GM21381 (cell line): ENCODE measurements around the gene STX1A.
"Not testable (repeated sequence)": the region's sequence is repeated elsewhere in the genome, so short reads cannot be mapped to it uniquely, and the experiment has no call there.

Experiments
- ATAC-seq: cut with Tn5 transposase; IDR thresholded peaks from one replicate; pipeline ENCODE4 v1.9.1; 2021; ENCODE audit warnings: mild to moderate bottlenecking, moderate library complexity; ENCODE audit not compliant: unreplicated experiment

The STX1A gene

GRCh38 chr7:73655309-73655708 is 64.2 kb downstream of the STX1A start:
- not testable (repeated sequence) for ATAC-seq

DNA sequence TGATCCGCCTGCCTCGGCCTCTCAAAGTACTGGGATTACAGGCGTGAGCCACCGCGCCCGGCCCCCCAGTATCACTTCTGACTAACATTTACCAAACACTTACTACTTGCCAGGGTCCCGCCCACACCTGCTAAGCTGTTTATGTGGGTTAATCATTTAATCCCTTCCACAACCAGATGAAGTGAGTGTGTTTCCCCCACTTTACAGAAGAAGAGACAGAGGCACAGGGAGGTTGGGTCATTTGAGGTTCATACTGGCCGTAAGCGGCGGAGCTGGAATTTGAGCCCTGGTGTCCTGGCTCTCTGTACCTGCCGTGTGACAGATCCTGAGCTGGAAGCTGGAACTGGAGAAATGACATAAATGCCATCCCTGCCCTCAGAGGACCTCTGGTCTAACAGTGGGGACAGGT is 66.9 kb downstream of the STX1A start:
- no peak for ATAC-seq

DNA sequence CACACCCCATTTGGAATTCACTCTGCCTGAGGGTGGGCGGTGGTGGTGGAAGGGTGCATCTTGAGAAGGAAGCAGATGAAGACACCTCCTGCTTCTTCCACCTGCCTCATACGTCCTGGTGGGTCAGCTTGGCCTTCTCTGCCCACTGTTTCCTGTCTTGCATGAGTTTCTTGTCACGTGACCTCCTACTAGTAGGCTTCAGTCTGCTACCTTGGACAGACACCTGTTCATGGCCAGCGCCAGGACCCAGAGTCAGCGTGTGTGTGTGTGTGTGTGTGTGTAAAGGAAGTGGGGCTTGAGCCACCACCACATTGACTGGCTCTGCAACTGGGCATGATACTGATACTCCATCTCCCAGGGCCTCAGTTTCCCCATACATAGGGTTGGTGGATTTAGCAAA is 68.9 kb downstream of the STX1A start:
- no peak for ATAC-seq

DNA sequence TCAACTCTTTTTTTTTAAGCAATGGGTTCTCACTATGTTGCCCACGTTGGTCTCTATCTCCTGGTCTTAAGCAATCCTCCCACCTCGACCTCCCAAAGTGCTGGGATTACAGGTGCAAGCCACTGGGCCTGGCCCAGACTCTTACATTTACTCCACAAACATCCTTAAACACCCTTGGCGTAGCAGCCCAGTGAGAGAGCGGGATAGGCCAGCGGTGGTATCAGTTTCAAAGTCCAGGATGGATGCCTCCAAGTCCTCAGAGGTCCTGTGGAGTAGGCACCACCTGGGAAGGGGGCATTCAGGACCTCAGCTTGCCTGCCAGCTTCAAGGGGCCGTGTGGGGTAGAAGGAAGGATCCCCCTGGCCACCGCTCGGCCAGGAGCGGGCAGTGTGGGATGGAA is 69.9 kb downstream of the STX1A start:
- no peak for ATAC-seq
